NCI-H1092 (cell line): ENCODE data around the gene GRID1.

Experiments used
- DNase-seq: peaks from one replicate; lab custom pipeline; 2025; lab: John Stamatoyannopoulos, UW

The GRID1 gene

GRCh38 chr10:85600026-85600743 lies 766.4 kb downstream of the GRID1 start:
- DNase-seq, result no peak

DNA sequence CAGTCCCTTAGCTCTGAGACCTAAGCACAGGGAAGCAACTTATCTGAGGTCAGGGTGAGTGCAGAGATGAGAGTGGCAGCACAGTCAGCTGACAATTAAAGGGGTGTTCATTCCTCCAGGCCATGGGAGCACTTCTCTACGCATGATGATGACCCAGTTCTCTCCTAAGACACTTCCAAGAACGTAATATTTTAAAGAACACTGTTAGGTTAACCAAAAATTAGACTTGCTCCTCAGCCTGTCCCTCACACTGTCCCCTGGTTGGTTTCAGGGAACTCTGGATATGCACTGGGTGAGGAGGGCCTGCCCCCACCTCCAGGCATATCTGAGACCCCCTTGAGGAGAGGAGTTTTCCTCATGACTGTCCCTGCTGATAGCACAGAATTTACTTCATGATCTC lies 767.5 kb downstream of the GRID1 start:
- no peak for DNase-seq

- DNase-seq, result no peak
Measured at GRCh38 chr10:85598646-85599045, 767.9 kb downstream of the GRID1 start.

GRCh38 chr10:85597006-85597405 lies 769.6 kb downstream of the GRID1 start:
- no peak for DNase-seq

- no peak for DNase-seq
Measured at GRCh38 chr10:85596389-85596788, 770.2 kb downstream of the GRID1 start.

DNA sequence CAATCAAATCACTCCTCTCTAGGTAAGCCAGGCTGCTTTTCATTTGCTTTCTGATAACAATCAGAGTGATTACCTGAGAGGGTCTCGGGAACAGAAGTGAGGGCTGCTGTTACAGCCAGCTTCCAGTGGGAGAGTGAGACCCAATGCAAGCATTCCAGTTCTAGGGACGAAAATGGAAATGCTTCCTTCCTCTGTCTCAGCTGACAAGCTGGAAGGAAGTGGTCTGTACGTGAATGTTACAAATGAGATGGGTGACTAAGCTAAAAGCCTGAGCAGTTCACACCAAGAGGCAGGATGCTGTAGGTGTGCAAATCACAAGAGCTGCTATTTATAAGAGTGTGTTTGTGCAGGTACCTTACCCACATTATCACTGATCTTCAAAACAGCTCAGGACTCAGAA lies 772.4 kb downstream of the GRID1 start:
- no peak for DNase-seq

DNA sequence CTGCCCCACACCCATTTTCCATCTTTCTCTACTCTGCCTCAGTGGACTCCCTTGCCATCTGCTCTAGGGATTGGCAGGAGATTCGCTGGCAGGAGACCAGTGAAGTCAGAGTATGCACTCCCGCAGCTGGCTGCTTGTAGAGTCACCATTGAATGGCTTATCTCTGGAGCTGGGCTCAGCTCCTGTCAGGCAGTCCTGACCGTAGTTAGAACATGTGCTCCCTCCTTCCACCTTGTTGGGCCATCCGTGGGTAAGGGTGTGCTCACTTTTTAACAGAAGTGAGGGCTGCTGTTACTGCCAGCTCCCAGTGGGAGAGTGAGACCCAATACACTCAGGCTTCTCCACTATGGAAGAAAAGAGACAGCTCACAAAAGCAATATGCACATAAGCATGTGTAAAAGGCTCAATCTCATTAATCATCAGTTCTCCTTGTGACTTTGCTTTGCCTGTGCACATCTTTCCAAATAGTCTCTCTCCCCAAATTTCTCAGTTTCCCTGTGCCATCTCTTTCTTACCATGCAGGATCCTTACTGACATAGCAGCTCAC lies 773.3 kb downstream of the GRID1 start:
- no peak for DNase-seq

GRCh38 chr10:85581371-85581770 lies 785.2 kb downstream of the GRID1 start:
- DNase-seq, result no peak

- DNase-seq, result no peak
Measured at GRCh38 chr10:85580585-85580984, 786.0 kb downstream of the GRID1 start.

GRCh38 chr10:85578860-85579259 lies 787.7 kb downstream of the GRID1 start:
- DNase-seq, result no peak

DNA sequence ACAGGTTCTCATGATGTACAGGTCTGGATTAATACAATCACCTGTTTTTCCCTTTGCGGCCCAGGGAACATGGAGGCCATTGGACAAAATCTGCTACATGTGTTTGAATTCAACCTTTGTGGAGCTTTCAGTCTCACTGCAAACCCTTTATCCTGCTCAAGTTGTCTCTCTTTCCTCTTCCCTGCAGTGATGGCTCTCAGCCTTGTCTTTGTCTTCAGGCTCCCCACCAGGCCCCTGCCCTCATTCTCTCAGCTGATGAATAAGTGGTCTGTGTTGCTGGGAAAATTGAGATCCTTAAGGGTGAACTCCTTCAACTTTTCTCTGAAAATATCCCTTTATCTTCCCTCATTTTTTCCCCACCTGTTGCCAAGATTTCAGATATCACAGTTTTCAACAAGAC lies 791.2 kb downstream of the GRID1 start:
- DNase-seq, result no peak

DNA sequence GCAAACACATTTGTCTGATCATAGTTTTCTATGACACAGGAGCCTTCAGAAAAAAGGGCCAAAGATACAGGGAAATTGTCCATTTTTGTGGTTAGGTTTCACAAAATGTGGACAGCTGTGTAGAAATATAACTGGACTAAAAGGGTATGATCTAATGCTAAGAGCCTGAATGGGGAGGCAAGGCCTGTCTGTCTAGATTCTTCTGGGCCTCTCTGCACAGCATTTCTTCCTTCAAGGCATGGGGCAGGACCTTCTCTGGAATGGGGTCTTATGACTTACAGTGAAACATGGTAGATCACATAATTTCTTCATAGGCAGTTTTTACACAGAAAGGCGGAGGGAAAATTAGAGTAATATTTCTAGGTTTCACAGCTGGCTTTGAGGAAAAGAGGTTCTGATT lies 795.7 kb downstream of the GRID1 start:
- no peak for DNase-seq

GRCh38 chr10:85565381-85565780 lies 801.2 kb downstream of the GRID1 start:
- no peak for DNase-seq

GRCh38 chr10:85558533-85558932 lies 808.1 kb downstream of the GRID1 start:
- no peak for DNase-seq

GRCh38 chr10:85557706-85558105 lies 808.9 kb downstream of the GRID1 start:
- DNase-seq, result no peak

DNA sequence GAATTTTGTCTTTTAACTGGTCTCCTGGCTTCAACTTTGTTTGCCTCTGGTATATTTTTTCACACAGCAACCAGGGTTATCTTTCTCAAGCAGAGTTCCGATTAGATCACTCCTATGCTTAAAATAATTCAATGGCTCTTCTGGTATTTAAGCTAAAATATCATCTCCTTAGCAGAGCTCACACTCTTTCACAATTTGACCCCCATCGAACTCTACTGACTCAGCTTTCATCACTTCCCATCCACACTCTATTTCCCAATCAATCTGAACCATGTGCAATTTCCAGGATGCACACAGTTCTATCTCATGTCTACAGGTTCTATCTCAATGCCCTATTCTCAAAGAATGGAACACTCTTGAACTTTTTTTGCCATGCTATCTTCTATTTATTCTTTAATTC lies 809.5 kb downstream of the GRID1 start:
- no peak for DNase-seq
